HL-60/S4 treated with phorbol 12-myristate 13-acetate at 8.2 ng/mL for 4 days and 3 days (cell line): ENCODE measurements around the gene DMXL1.

Source experiments
- in situ Hi-C: fragments of 300-500 bp; cut with MboI; formaldehyde crosslinking; loops from 2 replicates; pipeline ENCODE4 v1.15.0; 2022; ENCODE audit warnings: low sequenced_read_pairs

DMXL1 gene

DNA sequence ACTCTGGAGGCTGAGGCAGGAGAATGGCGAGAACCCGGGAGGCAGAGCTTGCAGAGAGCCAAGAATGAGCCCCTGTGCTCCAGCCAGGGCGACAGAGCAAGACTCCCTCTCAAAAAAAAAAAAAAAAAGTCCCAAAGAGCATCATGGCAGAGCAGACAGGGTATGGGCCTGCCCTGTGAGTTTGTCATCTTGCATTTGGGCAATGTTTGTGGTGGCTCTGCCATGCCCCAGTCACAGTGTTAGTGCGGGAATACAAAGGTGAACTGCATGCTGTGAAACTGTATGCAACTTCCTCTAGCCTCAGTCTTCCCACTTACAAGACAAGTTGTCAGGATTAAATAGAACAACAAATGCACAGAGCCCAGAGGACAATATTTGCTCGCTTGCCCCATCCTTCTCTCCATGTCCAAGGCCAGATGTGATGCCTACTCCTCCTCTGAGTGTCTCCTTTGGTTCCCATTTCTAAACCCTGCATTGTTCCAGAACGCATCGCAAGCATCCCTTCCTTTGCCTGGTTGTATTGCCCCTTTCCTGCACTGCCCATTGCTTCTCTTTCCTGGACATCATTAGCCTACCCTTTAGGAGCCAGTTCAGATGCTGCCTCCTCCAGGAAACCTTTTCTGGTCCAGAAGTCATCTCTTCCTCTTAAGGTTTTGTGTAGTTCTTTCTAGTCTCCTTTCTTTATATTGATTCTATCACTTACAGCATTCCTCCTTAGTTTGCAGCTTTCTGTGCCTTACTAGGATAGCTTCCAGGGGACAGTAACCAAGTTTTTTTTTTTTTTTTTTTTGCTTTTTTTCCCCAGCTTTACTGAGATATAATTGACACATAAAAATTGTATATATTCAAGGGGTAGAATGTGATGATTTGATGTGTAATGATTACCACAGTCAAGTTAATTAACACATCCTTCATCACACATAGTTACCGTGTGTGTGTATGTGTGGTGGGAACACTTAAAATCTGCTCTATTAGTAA lies 215.9 kb downstream of the DMXL1 start:
- in situ Hi-C loops, result no loop called here

DNA sequence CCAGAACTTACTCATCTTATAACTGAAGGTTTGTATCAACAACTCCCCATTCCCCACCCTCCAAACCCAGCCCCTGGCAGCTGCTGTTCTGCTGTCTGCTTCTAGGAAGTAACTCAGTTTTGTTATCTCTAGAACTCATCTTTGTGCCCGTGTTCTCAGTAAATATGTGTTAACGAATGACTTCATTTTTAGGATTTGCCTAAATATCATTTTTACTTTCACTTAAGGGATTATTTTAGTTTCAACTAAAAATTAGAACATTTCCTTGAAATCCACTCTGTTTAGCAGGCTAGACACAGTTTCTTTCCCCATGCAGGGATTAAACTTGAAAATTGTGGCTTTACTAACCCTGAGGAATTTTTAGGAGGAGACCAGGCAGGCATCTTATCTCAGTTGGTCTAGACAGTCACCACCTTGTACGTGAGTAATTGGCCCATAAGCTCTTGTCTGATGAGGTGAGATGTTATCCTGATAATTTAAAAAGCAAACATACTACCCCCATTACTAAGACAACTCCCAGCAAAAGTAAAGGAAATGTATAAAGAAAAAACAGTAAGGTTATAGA lies 216.7 kb downstream of the DMXL1 start:
- in situ Hi-C loops, result no loop called here

DNA sequence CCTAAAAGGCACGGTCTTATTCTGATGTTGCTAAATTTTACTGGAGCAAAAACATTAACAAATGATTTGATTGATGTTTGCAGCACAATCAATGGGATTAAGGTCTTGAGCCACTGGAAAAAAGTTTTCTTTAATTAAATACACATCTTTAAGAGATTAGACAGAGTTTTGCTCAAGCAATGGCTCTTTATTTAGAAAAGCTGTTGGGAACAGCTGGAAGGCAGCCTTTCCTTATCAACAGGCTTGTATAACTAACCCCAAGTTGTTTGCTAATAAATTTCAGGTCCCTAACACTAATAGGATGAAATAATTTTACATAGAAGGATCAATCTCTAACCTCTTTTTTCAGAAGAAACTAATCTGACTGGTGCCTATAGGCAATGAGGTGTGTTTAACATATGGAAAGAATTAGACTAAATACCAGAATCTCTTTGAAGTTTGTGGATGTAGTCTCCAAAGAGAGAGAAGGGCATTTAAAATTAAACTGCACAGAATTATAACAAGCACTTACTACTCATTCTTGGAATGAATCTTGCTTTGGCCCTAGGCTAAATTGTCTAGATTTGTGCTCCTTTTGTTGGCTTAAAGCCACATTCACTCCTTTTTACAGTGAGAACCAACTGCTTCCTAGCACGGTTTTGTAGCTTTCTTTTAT lies 217.6 kb downstream of the DMXL1 start:
- in situ Hi-C loops, result no loop called here

DNA sequence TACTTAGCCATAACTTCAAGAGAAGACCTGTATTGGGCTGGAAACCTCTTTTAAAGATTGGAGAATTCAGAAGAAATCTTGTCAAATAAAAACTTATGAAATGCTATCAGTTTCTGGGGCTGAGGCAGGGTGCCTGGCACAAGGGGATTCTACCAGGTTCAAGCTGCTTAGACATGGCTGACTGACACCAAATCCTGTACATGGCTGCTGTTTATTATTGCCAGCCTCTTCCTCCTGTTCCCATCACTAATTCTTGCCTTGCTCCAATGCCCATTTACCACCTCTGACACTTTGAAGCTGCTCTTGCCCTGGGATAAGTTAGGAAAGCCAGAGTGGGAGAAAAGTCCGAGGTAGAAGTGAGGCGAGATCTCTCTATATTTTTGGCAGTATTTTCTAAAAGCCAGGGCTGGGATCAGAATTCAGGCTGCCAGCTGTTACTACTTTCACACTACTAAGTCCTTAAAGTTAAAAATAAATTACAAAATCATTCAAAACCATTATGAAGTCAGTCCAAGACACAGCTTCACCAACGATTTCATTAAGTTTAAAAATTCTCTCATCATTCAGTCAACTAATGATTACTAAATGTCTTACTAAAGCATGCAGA lies 218.7 kb downstream of the DMXL1 start:
- in situ Hi-C loops, result no loop called here

DNA sequence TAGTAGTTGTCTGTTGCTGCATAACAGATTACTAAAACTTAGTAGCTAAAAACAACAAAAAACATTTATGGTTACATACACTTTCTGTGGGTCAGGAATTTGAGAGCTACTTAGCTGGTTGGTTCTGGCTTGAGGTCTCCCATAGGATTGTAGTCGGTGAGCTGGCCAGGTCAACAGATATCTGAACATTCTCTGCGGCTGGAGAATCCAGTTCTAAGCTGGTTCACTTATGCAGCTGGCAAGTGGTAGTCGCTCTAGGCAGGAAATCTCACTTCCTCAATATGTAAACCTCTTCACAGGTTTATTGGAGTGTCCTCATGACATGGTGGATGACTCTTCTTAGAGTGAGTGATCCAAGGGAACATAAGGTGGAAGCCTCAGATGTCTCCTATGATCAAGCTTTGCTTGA lies 219.3 kb downstream of the DMXL1 start:
- in situ Hi-C loops, result no loop called here

DNA sequence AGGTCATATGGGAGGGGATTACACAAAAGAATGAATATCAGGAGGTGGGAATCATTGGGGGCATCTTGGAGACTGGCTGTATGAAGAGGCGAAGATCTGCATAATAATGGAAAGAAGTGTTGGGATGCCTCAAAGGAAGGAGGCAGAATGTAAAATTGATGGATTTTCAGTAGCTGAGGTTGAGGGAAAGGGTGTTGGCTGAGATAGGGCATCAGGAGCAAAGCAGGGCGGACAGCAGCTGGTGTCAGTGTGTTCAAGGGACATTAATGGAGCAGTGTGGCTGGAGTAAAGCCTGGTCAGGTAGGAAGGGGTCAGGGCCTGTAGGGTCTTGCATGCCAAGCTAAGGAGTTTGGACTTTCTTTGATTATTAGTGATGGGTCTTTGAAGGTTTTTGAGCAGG lies 219.7 kb downstream of the DMXL1 start:
- in situ Hi-C loops, result no loop called here

DNA sequence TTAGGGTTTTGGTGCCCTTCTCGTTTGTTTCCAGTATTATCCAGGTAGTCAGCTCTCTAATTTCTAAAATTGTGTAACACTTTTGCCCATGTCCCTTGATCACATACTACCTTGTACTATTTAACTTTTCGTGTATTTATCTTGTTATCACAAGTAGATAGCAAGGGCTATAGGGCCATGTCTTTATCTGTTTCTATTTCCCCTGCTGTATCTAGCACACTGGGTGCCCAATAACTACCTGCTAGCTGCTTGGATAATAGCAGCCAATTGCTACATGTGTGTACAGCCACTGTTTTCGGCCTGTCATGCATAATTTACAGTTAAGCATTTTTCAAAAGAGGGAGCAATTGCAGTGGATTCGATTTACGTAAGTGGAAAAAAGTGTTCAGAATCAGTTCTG lies 220.2 kb downstream of the DMXL1 start:
- in situ Hi-C loops, result no loop called here

DNA sequence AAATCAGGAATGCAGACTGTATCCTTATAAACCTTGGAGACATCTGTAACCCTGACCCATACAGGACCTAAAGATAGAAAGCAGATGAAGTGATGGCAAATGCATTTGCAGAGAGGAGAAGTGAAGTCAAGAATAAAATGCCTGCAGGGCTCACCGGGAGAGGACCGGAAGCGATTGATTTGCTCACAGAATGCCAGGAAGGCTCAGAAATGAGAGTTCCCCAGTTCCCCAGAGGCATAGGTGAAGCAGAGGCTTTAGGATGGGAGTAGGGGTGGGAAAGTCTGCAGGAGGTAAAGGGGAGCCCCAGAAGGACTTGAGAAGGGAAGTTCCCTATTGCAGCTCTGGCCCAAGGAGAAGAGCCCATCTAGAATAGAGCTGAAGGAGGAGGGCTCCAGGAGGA lies 221.0 kb downstream of the DMXL1 start:
- in situ Hi-C loops, result no loop called here

DNA sequence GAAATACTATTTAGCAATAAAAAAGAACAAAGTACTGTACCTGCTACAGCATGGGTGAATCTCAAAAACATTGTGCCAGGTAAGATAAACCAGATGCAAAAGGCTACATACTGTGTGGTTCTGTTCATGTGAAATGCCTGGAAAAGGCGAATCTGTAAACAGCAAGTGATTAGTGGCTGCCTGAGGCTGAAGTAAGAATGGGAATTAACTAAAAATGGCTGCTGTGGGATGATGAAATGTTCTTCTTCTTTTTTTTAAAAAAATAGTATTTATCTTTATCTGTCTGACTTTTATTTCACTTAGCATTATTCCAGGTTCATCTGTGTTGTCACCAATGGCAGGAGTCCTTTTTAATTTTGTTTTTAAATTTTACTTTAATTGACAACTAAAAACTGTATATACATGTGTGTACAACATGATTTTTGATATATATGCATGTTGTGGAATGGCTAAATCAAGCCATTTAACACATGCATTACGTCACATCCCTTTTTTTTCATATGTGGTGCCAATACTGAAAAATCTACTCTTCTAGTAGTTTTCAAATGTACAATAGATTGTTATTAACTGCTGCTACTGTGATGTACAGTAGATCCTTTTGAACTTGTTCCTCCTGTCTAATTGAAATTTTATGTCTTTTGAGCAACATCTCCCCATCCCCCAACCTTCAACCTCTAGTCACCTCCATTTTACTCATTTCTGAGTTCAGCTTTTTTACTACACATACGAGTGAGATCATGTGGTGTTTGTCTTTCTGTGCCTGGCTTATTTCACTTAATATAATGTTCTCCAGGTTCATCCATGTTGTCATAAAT lies 222.0 kb downstream of the DMXL1 start:
- in situ Hi-C loops, result no loop called here

DNA sequence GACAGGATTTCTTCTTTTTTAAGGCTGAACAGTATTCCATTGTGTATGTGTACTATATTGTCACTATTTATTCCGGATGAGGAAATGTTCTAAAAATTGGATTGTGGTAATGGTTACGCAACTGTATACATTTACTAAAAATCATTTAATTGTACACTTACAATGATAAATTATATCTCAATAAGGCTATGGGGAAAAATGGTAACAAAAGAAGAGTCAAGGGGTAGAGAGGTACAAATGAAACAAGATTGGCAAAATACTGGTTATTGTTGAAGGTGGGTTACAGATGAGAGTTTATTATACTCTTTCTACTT lies 222.6 kb downstream of the DMXL1 start:
- in situ Hi-C loops, result no loop called here
